GM12875 (cell line): Measurements from ENCODE around the gene DNM3.

Experiments
- H3K4me3 ChIP-seq: one replicate; pipeline ENCODE4 v1.5.1; 2011; ENCODE audit warnings: low read depth, low read length, control low read depth
- TF ChIP-seq, protein P1 (sequence below): IDR thresholded peaks from 2 replicates; pipeline ENCODE4 v1.5.1; 2011; ENCODE audit warnings: low read depth, mild to moderate bottlenecking, control low read depth, inconsistent platforms, low read length, moderate library complexity, borderline replicate concordance; ENCODE audit not compliant: insufficient read depth

Gene DNM3

DNA sequence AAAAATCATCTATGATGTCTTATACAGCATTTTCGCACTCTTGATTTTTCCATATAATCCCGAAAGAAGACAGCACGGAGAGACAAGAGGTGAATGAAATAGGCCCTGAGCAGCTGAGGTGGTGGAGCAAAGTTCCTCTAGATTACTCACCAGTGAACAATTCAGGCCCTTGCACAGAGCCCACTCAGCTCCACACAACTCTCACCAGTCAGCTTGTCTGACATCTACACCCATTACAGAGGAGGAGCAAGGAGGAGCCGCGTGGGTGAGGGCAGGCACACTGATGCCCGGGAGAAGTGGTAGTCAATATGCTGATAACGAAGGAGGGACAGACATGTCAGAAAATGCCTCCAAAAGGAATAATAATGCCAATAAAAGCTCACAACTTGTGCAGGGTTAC is 59.9 kb downstream of the DNM3 start:
- TF ChIP-seq, protein P1, sequence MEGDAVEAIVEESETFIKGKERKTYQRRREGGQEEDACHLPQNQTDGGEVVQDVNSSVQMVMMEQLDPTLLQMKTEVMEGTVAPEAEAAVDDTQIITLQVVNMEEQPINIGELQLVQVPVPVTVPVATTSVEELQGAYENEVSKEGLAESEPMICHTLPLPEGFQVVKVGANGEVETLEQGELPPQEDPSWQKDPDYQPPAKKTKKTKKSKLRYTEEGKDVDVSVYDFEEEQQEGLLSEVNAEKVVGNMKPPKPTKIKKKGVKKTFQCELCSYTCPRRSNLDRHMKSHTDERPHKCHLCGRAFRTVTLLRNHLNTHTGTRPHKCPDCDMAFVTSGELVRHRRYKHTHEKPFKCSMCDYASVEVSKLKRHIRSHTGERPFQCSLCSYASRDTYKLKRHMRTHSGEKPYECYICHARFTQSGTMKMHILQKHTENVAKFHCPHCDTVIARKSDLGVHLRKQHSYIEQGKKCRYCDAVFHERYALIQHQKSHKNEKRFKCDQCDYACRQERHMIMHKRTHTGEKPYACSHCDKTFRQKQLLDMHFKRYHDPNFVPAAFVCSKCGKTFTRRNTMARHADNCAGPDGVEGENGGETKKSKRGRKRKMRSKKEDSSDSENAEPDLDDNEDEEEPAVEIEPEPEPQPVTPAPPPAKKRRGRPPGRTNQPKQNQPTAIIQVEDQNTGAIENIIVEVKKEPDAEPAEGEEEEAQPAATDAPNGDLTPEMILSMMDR, result no peak
- H3K4me3 ChIP-seq, result no peak overlapping the region

GRCh38 chr1:171902527-171902926 is 61.2 kb downstream of the DNM3 start:
- TF ChIP-seq, protein P1, result no peak
- no peak overlapping the region for H3K4me3 ChIP-seq

DNA sequence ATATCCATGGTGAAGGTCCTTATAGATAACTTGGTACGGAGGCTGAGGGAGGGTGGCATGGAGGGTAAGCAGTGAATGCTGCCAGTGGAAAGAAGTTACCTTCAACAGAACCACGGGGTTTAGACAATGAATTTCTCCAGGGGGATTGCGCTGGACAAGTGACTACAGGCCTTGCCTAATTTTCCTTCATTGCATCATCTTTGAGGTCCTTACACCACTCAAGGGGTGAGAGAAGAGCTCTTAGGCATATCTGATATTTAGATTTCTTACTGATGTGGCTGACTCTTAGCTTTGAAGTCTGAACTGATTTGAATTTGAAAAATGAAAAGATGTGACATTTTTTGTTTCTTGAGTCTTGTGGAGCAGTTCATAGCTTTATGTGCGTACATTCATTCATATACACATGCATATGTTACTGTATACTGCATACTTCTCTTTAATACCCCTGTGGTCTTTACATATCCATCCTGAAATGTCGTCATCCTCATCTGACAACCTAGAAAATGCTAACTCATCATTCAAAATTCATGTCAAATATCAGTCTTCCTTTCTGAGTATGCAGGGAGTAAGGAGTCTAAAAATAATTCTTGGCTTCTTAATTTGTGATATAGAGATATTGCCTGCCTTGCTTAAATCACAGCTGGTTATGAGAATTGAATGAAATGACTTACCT is 63.6 kb downstream of the DNM3 start:
- H3K4me3 ChIP-seq, result no peak overlapping the region
- TF ChIP-seq, protein P1, result no peak

DNA sequence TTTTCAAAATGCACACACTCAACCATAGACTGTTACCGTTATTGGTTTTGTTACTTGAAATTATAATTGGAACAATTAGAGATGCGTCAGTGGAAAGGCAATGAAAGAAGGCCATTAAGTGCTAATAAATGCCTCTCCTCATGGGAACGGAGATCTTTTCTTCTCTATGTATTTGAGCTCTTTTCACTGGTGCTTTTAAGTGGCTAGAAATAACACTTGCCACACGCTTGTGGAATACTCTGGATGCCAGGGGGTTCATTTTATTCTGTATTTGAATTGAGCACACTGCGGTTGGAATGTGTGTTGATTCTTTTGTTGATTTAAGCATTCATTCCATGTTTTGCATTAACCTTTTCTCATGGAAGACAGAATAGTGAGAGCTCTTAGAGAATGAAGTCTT is 68.4 kb downstream of the DNM3 start:
- TF ChIP-seq, protein P1, result no peak
- no peak overlapping the region for H3K4me3 ChIP-seq

DNA sequence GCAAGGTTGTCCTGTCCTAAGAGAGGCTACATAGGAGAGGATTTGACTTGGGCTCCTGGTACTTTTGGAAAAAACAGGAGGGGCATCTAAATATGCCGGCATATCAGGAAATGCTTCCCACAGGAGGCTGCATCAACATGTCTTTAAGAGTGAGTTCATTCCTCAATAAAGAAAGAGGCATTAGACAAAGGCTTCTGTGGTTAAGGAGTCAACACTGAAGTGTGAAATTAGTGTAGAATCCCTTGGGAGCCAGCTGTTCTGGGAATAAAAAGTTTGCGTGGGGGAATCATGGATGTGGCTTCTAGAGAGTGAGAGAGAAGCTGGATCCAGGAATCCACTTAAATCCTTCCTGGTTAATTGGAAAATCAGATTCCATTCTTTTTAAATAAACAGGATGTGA is 69.5 kb downstream of the DNM3 start:
- H3K4me3 ChIP-seq, result no peak overlapping the region
- TF ChIP-seq, protein P1, result no peak

DNA sequence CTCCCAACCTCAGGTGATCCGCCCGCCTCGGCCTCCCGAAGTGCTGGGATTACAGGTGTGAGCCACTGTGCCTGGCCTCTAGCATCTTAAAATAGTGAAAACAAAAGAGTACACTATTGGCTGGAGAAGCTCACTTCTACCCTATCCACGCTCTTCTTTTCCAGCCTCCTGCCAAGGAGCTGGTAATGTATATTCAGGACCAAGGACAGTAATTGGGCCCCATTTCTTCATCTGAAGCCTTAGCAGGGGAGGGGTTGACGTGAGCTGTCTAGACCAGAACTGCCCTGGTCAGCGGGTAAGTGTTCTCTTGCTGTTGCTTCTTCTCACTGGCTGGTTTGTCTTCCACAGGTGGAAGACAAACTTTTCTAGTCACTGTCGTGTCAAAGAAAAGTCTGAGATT is 70.2 kb downstream of the DNM3 start:
- TF ChIP-seq, protein P1, result no peak
- H3K4me3 ChIP-seq, result no peak overlapping the region

DNA sequence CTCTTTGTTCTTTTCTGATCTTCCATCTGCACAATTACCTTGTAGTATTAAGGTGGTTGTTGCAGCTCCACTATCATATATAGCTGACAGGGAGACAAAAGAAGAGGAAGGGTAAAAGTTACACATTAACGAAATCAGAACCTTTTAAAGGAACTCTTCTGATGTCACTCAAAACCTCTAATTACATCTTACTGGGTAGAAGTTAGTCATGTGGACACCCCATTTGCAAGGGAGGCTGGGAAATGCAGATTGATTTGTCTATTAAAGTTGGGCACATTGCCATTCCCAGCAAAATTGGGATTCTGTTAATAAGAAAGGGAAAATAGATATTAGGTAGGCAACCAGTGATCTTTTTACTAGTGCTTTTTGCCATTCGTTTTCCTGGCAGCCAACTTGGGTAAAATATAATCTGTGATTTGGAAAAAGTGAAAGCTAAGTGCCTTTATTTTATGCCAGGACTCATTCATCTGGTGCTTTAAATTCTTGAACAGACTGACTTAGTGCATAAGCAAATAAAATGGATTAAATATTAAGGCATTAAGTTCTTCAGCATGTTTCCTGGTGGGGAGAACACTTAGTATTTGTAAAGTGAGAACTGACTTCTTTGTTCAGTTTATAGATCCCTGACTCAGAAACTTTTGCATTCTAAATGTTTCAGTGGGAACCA is 71.3 kb downstream of the DNM3 start:
- H3K4me3 ChIP-seq, result no peak overlapping the region
- TF ChIP-seq, protein P1, result no peak
